Amniotic epithelial cell (primary cell): ENCODE data around the gene CKS1B.

Experiments
- DNase-seq: peaks from one replicate; pipeline ENCODE4 v3.0.0-alpha.2; 2010; ENCODE audit warnings: low read depth

The CKS1B gene

DNA sequence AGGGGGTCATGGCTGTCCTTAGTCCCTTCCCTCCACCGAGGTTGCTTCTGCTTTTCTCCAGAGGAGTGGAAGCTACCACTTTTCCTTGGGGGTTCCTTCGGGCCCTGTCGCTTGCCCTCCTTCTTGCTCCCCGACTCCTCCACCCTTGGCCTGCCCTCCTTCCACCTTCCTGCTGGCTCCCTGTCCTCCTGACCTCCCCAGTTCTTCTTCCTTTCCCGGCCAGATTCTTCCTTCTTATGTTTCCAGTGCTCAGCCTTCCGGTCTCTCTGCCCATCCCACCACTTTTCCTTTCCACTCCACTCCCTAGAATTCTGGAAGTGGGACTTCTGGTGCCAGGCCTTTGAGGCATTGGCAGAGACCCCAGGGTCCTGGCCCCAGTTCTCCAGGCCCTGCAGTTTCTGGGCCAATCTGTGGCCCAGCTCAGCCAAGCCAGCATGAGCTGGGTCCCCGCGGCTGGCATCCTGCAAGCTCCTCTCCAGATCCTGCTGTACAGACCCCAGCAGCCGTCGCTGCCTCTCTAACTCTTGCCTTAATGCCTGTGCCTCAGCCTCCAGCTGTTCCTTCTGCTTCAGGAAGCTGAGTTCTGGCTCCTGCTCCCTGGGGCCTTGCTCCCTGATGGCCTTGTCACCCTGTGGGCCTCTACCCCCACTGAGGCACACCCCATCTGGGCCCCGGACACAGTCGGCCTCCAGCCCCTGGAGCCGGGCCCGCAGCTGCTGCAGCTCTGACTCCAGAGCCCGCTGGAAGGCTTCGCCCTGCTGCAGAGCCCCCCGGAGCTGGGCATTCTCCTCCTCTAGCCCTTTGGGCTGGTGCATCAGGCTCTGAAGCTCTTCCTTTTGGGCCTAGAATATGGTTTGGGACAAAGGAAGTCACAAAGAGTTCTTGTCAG lies 28.3 kb upstream of the CKS1B start:
- no peak for DNase-seq

DNA sequence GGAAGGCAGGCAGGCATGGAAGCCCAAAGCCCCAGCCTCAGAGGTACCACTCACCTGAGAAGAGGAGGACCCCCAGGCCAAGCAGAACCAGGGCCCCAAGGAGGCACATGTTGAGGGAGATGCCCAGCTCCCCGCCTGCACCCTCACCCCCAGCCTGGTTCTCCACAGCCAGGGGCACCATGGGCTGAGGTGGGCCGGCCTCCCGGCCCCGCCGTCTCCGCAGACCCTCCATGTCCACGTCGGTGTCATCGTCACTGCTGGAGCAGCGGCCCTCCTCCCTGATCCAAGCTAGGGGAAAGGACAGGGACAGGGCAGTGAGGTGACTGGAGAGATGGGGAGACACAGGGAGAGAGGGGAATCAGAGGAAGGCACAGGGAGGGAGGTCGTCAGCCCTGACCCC lies 26.4 kb upstream of the CKS1B start:
- DNase-seq: no peak

DNA sequence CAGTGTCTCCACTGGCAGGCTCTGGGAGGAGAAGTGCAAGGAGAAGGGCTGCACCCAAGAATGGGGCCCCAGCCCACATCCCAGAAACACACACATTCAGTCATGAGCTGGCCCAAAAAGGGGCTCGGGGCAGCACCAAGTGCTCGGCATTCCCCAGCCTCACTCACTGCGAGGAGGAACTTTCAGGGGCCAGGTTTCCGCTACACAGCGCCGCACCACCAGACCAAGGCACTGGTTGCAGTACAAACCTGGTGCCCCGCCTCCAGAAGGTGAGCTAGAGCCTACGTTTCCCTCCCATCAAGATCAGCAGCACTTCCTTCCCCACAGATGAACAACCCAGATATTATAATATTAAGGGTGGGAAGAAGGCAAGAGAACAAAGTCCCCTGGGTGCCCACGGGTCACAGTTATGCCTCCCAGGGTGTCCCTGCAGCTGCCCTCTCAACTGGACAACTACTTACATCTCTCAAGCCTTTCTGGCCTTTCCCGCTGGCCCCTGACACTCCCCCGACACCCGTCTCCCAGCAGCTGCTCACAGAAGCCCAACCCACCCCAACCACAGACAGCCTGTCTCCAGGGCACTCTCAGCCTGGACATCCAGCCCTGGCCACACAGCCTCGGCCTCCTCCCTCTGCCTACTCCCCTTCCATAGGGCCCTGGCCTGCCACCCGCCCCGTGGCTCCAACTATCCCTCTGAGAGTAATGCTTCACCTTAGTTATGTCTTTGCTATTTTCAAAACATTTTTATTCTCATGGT lies 22.4 kb upstream of the CKS1B start:
- peak; percentile 26 for DNase-seq

GRCh38 chr1:154952664-154953063 lies 21.8 kb upstream of the CKS1B start:
- DNase-seq: no peak

DNA sequence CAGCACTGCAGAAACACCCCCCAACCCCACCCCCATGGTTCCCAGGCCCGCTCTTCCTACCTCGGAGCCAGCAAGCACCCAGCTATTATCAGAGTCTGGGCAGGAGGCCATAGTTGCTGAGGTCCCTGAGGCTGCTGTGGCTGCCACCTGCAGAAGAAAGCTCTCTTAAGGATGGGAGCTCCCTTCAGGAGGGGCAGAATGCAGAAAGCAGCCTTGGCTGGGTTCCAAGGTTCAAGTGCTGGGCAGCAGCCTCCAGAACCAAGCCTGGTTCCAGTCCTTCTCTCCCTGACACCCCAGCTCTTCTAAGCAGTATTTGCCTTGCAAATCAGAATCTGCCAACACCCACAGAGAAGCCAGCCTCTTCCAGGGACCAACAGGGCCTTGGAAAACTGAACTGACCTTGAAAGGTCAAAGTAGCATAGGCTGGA lies 20.9 kb upstream of the CKS1B start:
- no peak for DNase-seq

- DNase-seq: no peak
These were observed 19.9 kb upstream of the CKS1B start for GRCh38 chr1:154954541-154954940.

DNA sequence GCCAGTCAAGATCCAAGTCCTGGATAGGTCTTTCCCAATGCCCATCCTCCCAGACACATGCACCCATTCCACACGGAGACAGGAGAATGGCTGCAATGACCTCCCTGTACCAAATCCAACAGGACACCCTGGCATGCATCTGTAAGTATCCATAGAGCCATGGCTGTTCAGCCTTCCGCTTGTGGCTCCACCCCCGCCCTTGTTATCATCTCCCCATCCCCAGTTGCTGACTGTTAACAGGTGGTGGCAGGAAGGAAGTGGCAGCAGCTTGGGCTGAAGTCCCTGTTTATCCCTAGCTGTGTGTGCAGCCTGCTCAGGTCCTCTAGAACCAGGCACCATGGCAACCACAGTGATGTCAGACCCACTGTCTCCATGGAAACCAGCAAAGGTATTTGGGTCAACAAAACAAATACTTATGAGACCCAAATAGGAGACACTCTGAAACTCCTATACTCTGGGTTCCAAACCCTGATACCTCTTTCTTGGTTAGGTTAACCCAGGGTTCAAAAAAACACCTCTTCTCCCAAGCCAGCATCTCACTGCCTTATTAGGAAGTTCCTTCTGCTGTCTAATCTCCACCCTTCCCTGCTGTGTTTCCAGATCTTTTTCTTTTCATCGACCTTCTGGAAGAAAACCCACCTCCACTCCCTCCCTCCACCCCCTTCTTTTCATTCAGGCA lies 19.3 kb upstream of the CKS1B start:
- peak; percentile 78 for DNase-seq

DNA sequence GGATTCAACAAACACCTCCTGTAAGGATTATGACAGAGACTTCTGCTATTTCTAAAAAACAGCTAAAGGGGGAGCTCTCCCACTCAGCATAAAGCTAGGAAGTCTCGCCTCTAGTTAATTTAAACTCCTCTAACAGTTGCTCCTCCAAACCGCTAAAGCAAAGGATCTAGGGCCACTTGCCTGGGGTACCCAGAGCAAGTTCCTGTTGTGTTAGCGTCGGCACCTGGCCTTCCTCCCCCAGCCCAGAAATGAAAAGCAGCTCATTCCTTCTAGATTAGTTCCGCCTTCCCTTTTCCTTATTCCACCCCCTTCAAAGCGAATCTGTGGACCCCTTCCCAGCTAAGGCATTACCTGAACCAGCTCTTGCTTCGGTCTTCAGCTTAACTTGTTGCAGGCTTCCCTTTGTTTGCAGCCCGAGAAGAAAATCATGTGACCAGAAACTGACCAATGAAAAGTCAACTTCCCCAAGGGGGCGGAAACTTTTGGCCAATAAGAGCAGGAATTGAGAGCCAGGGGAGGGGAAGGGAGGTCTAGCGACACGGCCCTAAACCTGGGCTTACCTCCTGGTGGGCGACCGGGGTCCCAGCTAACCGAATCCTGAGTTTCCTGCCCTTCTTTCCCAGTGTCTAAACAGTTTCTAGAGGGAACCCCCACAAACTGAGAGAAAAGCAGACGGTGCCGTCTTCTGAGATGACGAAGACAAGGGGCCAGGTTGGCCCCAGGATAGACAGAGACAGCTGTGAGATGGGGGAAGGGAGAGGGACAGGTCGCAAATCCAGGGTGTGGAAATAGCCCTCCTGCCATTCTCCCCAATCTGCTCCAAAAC lies 18.6 kb upstream of the CKS1B start, which contains the start of gene PBXIP1:
Gene PBXIP1 (minus strand): TSS at position 382 of the 826 bp plus-strand sequence. CDS start 2,378 bp downstream, outside the sequence.
- peak; percentile 85 for DNase-seq

DNA sequence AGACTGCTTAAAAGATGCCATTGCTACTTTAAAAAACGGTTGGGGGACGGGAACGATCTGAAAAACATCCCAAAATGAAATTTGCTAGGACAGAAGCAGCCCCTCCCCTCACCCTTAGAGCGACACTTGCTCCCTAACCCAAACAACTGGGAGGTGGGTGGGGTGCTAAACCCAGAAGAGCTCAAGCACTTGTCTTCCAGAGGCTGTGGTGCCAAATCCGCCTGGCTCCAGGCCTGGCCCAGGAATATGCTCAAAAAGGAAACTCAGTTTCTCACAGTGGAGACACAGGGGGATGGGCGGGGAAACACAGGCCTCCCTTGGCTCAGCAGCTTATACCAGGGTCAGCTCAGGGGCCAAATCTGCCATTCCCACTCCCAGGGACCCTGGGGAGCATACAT lies 17.9 kb upstream of the CKS1B start:
- DNase-seq: no peak

GRCh38 chr1:154957091-154957657 lies 17.3 kb upstream of the CKS1B start:
- no peak for DNase-seq

- no peak for DNase-seq
These were observed 16.4 kb upstream of the CKS1B start for GRCh38 chr1:154958036-154958435.

- no peak for DNase-seq
These were observed 15.6 kb upstream of the CKS1B start for GRCh38 chr1:154958681-154959425.

- DNase-seq: no peak
These were observed 15.1 kb upstream of the CKS1B start for GRCh38 chr1:154959426-154959780.

GRCh38 chr1:154960446-154961136 lies 13.9 kb upstream of the CKS1B start:
- peak; percentile 14 for DNase-seq

DNA sequence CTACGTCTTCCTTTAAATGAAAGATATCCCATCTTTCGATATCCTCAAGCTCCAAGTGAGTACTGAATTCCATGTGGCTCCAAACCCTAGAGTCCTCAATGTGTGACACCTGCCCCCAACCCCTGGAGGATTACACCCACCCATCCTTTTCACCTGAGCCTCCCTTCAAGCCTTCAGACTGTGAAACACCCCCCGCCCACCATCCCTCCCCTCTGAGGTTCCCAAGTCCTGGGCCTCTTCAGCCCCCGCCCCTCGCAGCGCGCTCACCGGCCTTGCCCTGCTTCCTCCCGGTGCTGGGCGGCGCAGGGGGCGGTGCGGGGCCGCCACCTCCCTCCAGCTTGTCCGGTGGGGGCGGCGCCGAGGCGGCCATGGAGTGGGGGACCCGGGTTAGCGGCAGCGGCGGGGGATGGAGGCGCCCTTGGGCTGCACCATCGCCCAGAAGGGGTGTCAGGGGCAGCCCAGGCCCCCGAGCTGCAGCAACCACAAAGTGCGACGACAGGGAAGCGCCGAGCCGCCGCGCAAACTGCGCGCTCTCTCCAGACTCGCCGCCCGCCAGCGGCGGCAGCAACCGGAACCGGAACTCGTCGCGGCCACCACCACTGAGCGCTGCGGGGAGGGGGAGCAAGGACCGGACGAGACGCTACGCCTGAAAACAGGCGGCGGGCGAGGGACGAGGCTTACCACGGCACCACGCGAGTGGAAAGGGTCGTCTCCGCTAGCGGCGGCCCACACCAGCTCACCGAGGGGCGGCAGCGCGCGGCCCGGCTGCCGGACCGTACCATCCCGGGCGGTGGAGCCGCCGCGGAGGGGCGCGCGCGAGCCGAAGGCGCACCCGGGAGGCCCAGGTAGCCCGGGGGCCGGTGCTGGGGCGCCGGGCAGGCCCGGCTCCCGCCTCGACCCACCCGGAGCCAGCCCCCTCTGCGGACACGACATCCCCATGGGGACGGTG lies 13.0 kb upstream of the CKS1B start, which contains the start of gene PYGO2:
Gene PYGO2 (minus strand): TSS at position 576 of the 949 bp plus-strand sequence. CDS start 206 bp downstream, at position 370.
- peak; percentile 65 for DNase-seq

- peak; percentile 15 for DNase-seq
These were observed 12.2 kb upstream of the CKS1B start for GRCh38 chr1:154962156-154962749.

- no peak for DNase-seq
These were observed 11.6 kb upstream of the CKS1B start for GRCh38 chr1:154962795-154963330.

DNA sequence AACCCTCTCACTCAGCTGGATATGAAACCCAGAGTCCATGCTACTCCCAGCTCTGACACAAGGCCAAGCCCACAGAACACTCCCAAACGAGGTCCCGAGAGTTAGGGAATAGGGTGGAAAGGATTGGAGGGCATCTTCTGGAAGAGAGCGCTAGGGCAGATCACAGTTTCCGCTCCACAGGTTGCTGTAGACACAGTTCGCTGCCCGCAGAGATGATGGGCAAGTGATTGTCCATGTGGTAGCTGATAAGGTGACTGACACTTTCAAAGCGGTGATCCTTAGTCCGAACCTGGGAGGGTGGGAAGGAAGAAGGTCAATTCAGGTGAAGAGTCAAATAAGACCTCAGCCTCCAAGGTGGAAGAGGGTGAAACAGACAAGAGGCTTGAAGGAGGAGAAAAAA lies 10.8 kb upstream of the CKS1B start:
- no peak for DNase-seq
